RCC 7860 (cell line): ENCODE measurements around the gene AGPS.
"Not testable (repeated sequence)": the region's sequence is repeated elsewhere in the genome, so short reads cannot be mapped to it uniquely, and the experiment has no call there.

Experiments
- DNase-seq: peaks from one replicate; pipeline ENCODE4 v3.0.0-alpha.2; 2015; ENCODE audit warnings: low spot score
- FAIRE-seq: peaks from 2 replicates; lab custom pipeline; 2012; peaks lifted over from hg19 to GRCh38; lab: Jason Lieb, UNC

Gene AGPS

GRCh38 chr2:177547122-177547521, 154.5 kb downstream of the AGPS start:
- DNase-seq, result no peak
- FAIRE-seq, result no peak

GRCh38 chr2:177547772-177548171, 155.2 kb downstream of the AGPS start:
- no peak for DNase-seq
- FAIRE-seq, result no peak

- no peak for DNase-seq
- FAIRE-seq, result no peak
These were observed 156.1 kb downstream of the AGPS start for GRCh38 chr2:177548636-177549035.

- FAIRE-seq, result no peak
- no peak for DNase-seq
These were observed 156.6 kb downstream of the AGPS start for GRCh38 chr2:177549171-177549570.

GRCh38 chr2:177550264-177551200, 158.0 kb downstream of the AGPS start:
- DNase-seq (no peak), FAIRE-seq (no peak)

GRCh38 chr2:177551360-177551759, 158.8 kb downstream of the AGPS start:
- DNase-seq, result not testable (repeated sequence)

GRCh38 chr2:177551989-177552421, 159.4 kb downstream of the AGPS start:
- no peak for FAIRE-seq
- no peak for DNase-seq

More at GRCh38 chr2:177551360-177551759, 158.8 kb downstream of the AGPS start:
- FAIRE-seq, result not testable (repeated sequence)

GRCh38 chr2:177552422-177553175, 160.0 kb downstream of the AGPS start:
- DNase-seq (peak; percentile 82), FAIRE-seq (no peak)

GRCh38 chr2:177553176-177553884, 160.8 kb downstream of the AGPS start:
- FAIRE-seq (no peak), DNase-seq (peak; percentile 11)

- no peak for DNase-seq
- FAIRE-seq, result no peak
These were observed 161.8 kb downstream of the AGPS start for GRCh38 chr2:177554365-177554764.

GRCh38 chr2:177556153-177556552, 163.6 kb downstream of the AGPS start:
- DNase-seq (no peak), FAIRE-seq (no peak)

GRCh38 chr2:177557794-177558193, 165.2 kb downstream of the AGPS start:
- FAIRE-seq (no peak), DNase-seq (no peak)

GRCh38 chr2:177559638-177560037, 167.1 kb downstream of the AGPS start:
- DNase-seq (no peak), FAIRE-seq (no peak)

GRCh38 chr2:177568390-177568789, 175.8 kb downstream of the AGPS start:
- no peak for DNase-seq
- FAIRE-seq, result no peak

GRCh38 chr2:177568893-177569292, 176.3 kb downstream of the AGPS start:
- DNase-seq, result no peak

GRCh38 chr2:177572236-177572671, 179.7 kb downstream of the AGPS start:
- peak; percentile 35 for FAIRE-seq
- peak; percentile 7 for DNase-seq

More at GRCh38 chr2:177568893-177569292, 176.3 kb downstream of the AGPS start:
- no peak for FAIRE-seq

- FAIRE-seq (no peak), DNase-seq (peak; percentile 49)
These were observed 180.5 kb downstream of the AGPS start for GRCh38 chr2:177573120-177573519.

- FAIRE-seq (no peak), DNase-seq (no peak)
These were observed 181.8 kb downstream of the AGPS start for GRCh38 chr2:177574356-177574755.

- FAIRE-seq, result no peak
- no peak for DNase-seq
These were observed 182.8 kb downstream of the AGPS start for GRCh38 chr2:177575358-177575757.

- DNase-seq (no peak), FAIRE-seq (no peak)
These were observed 184.5 kb downstream of the AGPS start for GRCh38 chr2:177577075-177577474.

- no peak for FAIRE-seq
- DNase-seq, result no peak
These were observed 185.9 kb downstream of the AGPS start for GRCh38 chr2:177578454-177578853.
